Stimulated activated CD8-positive, alpha-beta memory T cell treated with anti-CD3 and anti-CD28 coated beads, Interleukin-4, amount 100 ng/mL, for 4 hours (primary cell): ENCODE data around the gene FAT3.

Source experiments
- DNase-seq, 2 donors: peaks; one replicate each; pipeline ENCODE4 v3.0.0-alpha.2; 2020; ENCODE audit warnings: low read depth in 2 of 2, low spot score in 1 of 2

Gene FAT3

DNA sequence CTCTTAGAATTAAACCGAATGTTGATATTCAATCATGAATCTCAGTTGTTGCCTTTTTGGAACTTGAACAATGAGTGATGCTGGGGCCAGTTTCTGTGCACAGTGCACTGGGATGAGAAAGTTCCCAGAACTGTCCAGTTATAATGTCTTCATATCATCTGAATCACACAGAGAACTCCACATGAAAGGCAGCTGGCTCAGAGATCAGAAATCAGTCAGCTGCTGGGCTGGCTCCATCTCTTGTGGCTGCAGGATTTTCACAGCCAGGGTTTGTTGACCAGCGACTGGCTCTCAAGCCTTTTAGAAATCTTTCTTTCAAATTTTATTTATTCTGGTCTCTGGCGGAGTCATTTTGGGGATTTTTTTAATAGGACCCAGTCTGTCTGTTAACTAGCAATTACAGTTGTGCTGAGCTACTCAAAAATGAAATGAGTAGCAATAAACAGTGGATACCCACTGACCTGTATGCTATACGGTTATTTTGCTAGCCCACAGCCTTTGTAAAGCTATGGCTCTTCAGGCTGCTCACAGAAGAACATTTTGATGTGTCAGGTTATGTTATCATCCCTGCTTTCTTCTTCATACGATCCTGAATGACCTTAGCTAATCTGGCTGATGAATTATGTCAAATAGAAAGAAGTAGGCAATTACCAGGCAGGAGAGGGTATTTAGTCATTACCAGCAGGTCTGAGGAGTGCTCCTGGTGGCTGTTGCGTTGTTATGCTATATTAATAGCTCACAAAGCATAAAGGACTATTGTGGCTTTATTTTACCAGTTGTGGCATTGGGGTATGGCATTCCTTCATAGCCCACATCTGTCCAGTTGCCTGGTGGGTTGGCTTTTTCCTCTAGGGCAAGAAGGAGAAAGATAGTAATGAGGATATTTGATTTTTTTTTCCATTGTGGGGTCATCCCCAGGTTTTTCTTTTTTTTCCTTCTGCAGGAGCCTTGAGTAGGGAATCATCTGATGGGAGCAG is 3.6 kb downstream of the FAT3 start:
- no peak for DNase-seq

DNA sequence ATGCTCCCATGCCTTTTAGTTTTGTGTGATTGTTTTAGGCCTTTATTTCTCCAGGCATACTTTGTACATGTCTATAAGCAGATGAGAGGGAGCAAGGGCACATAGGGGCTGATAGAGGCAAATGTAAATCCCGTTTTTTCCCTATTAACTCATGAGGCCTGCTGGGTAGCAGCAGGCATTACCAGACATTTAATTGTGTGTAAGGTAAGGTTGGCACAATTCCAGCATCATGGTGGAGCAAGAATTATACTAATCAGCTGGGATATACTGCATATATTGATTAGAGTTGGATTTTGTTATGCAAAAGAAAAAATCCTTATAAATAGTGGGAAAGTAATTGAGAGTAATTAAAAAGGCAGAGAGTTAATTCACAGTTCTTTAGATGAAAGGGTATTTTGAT is 12.2 kb downstream of the FAT3 start:
- no peak for DNase-seq

DNA sequence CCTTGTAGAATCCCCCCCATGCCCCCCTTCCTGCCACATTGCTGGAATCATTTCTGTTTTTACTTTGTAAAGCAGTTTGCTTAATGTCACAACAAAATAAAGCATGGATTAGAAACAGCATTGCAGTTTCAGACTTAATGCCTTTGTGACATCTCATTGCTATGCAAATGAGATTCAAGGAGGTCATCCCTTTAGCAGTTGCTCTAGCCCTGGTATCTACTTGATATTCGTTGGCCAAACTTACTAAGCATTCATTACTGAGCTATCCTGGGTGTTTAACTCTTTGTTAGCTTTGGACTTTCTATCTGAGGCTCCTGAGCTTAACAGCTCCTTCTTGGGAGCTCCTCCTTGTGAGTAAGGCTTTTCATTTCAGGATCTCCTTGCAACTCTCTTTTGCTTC is 16.3 kb downstream of the FAT3 start:
- no peak for DNase-seq

DNA sequence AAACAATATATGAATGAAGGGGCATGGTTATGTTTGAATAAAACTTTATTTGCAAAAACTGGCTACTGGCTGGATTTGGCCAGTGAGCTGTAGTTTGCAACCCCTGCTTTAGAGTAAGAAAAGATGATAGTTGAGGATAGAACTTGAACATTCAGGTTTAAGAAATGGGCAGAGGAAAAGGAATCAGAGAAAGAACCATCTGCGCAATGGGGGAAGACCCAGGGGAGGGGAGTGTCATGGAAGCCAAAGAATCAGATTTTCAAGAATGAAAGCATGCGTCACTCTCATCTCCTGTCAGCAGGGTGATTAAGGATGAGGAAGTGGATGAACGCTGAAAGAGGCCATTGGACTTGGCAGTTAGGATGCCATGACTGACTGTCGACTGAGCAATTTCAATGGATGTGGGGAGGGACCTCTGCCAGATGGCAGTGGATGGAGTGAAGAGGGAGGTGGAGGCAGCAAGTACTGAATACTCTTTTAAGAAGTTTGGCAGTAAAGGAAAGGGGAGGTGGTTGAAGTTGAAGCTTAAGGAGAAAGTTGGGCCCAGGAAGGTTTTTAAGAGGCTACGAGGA is 21.2 kb downstream of the FAT3 start:
- no peak for DNase-seq

DNA sequence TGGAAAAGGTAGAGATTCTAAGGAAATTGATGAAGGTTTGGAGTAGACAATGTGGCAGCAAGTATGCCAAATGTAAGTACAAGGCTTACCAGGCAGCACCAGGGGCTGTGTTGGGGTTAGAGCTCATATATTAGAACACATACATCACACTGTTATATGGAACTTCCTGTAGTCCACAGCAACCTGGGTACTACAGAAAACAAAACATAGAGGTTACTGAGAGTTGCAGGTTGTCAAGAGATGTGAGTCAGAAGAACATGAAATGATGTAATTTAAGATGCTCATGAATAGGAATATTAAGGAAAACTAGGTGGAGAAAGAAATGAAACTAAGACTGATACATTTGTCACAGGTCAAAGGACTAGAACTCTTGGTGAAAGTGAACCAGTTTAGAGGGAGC is 22.0 kb downstream of the FAT3 start:
- no peak for DNase-seq

DNA sequence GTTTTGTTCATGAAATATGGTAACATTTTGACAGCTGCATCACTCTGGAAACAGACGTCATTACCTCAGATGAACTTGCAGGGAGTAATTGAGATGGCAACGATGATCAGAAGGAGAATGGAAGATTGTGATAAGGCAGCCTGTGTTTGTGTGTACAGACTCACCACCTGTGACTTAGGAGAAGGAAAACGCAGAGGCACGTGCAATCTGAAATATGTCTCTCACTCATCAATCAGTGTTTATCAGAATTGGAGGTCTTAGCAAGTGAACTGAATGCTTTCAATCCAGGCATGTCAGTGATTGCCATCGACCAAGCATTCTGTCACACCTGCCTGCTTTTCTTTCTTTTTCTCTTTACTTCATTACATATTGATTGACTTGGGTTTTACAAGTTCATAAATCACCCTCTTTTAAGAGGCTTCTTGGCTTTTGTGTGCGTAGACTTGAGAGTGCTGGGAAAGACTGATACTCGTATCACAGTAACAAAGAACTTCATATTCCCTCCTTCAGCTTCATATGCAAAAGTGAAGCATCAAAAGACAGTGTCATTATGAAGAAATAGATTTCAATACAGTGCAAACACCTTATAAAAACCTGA is 24.6 kb downstream of the FAT3 start:
- DNase-seq = no peak

DNA sequence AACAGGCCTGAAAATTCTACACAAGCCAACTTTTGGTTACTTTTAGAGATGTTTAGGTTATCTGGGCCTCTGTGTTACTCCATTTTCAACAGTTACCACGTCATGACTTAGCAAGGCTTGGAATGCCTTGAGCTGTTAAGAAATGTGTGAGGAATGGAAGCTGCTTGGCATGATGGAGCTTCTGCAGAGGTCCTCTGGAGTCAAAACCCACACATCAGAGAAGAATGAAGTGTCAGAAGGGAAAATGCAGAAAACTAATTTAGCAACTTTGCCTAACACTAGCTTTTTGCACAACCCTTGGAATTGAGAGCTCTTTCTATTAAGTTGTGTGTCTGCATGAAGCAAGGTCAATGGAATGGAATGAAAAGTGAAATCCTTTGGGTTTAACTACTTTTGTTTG is 27.4 kb downstream of the FAT3 start:
- DNase-seq = no peak

DNA sequence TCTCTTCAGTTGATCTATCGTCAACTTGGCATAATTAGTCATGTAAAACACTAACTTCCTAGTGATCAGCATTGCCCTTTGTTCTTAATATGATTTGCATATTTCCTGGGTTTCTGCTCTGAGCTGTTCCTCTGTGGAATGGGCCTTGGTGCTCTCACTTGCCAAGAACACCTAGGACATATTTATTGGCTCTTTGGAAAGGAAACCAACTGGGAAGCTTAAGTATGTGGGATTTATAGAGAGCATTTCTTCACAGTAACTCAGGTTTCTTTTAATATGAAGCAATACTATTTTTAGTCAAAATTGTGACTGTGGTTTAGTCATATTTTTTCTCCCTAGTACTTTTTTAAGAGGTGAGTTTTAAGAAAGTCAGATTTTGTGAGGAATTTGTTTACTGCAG is 28.8 kb downstream of the FAT3 start:
- DNase-seq = no peak

DNA sequence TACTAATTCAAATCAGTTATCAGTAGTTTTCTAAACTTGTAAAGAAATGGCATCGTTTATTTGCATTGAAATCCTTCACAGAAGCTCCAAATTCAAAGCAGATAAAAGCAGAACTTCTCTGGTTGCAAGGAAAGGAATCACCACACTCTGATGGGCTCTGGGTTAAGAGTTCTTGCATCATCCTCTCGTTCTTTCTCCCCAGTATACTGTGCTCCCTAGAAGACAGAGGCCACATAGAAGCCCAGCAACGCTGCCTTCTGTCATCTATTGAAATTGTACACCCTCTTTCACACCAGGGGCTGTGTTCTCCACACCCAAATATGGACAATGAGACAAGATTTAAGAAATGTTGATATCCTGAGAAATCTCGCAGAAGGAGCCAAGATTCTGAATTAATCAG is 29.3 kb downstream of the FAT3 start:
- DNase-seq = no peak

DNA sequence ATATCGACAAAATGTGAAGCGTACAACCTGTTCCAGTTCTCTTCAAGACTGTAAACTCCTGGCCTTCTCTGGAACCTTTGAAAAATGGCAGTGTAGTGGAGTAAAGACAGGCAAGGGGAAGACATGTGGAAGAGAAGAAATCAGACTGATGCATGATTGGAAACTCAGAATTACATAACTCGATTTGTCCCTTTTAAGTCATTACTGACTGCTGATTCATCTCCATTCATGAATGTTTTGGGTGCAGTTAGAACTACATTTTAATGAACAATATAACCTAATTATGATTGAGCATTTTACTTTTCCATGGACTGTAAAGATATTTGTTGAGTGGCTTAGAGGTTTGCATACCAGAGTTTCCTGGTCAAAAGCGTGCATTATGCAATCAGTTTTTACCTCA is 32.9 kb downstream of the FAT3 start:
- no peak for DNase-seq

DNA sequence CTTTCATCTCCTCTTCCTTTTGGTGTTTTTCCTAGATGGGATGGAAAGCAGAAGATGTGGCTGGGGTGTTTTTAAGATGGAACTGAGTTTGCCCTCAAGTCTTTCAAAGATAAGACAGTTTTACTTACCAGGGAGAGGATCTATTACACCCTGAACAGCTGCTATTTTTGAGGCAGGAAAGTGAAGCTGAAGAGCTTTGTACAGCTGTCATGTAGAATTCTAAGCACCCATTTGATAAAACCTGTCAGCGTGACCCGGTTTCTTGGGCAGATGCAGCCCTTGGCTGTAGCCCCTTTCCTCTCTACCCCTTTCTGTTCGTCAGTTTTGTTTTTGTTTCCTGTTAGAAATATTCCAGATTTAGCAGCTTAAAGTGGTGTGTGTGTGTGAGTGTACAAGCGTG is 35.2 kb downstream of the FAT3 start:
- no peak for DNase-seq

DNA sequence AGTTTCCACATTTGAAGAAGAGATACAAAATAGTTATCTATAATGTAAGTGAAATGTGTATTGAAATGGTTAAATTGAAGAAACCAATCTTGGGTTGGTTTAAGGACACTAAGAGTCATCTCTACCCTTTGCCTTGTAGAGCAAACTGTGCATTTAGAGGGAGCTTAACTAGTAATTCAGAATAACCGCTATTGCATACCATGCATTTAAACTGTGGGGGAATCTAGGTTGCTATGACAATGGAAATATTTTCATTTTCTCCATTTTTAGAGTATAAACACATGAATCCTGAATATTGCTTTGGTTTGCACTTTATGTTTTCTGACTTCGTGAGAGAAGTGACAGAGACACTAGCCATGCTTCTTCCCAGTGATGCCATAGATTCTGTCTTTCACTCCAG is 39.7 kb downstream of the FAT3 start:
- DNase-seq = no peak

DNA sequence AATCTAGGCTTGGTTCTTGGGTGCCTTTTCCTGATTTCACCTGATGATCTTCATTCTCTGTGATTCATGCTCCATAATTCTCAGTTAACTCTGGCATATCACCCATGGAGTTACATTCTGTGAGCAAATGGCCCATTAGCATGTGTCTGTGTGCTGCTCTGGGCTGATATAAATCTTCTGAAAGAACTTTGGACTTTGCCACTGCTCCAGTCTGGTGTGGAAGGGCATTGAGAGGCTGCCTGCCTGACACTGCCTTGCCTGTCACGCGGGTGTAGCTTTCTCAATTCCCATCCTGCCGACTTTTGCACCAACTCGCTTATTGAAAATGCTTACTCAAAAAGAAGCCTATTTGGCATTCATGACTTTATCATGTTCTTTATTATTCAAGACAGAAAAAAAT is 42.2 kb downstream of the FAT3 start:
- DNase-seq = no peak

DNA sequence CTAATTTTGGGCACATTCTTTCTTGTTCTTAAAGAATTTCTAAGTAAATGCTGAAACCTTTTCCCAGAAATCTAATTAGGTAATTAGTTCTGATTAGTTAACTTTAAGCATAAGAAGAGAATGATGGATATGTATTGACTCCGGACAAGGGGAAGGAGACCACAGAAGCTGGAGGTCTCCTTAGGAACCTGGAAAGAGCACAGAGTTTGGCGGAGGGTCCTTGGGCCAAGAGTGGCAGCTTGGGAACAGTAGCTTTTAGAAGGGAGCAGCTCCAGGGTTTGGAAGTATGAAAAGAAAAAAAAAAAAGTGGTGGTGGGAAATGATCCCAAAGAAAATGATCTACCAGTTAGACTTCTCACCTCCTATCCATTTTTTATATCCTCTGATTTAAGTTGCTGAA is 42.7 kb downstream of the FAT3 start:
- DNase-seq = no peak

DNA sequence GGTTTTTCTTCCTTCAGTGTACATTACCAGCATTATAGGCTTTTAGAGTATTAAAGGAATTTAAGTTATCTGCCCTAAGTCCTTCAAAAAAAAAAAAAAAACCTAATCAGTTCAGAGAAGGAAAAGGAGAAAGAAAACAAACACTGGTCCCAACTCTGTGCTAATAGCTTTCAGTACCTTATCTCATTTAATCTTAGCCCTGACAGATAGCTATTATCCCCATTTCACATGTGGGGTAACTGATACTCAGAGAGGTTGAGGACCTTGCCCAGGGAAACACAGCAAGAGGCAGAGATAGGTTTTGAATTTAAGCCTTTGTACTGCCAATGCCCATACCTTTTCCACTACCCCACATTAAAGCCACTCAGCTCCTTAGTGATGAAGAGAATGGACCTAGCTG is 43.4 kb downstream of the FAT3 start:
- no peak for DNase-seq

DNA sequence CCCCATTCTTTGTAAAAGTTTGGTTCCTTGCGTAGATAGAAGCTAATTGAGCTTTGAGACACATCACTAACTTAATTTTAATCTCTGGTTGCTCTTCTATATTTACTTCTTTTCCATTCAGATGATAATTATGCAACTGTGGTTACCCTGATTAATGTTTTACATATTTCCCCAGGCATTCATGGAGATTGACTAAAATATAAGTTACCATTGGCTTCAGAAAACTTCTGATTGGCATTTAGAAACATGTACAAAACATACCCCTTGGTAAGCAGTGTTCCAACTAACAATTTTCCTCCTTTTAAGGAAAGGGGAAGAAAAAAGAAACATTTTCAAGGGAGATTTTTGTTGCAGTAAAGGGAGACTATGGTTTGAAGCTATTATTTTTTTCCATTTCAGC is 43.9 kb downstream of the FAT3 start:
- DNase-seq = no peak

DNA sequence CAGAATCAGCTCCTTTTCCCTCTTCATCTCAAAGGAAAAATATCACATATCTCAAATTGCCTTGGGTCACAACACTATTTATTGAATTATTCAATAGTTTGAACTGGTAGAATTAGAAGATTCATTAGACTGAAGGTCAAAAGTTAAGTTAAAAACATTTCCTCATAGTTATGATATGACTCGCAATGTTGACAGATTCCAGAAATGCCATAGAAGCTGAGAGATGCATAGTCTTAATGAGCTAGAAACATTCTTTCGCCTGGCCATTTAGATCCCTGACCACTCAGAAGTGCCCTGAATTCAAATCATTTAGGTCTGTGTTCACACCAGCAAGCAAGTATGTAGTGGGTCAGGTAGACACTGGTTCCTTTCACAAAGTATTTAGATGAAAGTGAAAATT is 44.4 kb downstream of the FAT3 start:
- DNase-seq = no peak

DNA sequence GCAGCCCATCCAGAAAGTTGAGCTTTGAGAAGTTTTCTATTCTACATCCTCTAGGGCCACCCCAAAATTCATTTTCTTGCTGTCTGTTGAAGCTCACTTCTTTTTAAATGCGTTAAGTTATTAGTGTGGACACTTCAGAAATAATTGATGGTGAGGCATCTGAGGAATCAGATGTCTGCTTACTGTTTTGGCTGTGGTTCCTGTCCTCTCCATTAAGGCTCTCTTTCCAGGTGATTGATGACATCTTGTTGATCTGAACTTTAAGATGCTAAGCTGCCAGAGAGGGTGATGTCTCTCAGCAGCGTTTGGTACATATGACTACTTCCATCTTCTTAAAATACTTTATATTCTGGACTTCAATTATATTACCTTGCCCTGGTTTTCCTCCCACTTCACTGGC is 45.2 kb downstream of the FAT3 start:
- DNase-seq = no peak

DNA sequence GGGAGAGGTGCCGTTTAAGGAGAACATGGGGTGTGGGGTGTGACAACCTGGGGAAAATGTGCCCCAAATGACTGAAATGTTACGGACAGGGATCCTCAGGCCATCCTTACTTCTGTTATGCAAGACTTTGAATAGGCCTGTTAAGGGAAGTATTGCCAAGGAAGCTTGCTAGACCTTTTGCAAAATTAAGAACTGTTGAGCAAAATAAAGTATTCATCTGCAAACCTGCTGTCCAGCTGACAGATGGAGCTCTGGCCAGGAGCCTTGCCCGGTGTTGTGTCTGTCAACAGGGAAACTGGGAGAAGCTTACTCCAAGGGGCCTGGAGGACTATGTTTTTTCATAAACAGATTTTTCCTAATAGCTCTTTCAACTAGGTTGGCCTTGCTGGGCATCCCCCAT is 48.0 kb downstream of the FAT3 start:
- no peak for DNase-seq
